OCI-LY3 (cell line): ENCODE measurements around the gene CEBPG.

Experiments used
- H2AFZ ChIP-seq: fragments of 200-600, 300-600 bp; shearing (Covaris generic); 2 replicates; pipeline ENCODE4 v1.6.0; 2014; ENCODE audit warnings: antibody characterized with exemption, low read depth, low read length
- H3K27ac ChIP-seq: fragments of 200-600, 300-600 bp; sonication (generic); 2 replicates; pipeline ENCODE4 v1.5.1; 2014; ENCODE audit warnings: mild to moderate bottlenecking, low read length, moderate library complexity, mixed read lengths
- H3K27me3 ChIP-seq: fragments of 200-600, 300-600 bp; sonication (generic); 2 replicates; pipeline ENCODE4 v1.6.1; 2014; ENCODE audit warnings: low read depth, low read length, mixed read lengths
- H3K36me3 ChIP-seq: fragments of 200-600, 300-600 bp; sonication (generic); replicated peaks from 2 replicates; pipeline ENCODE3; 2014; ENCODE audit warnings: low read depth, low read length, mixed read lengths
- H3K4me1 ChIP-seq: fragments of 300-600, 200-600 bp; sonication (generic); 2 replicates; pipeline ENCODE4 v1.6.1; 2014; ENCODE audit warnings: low read length, mixed read lengths
- H3K4me2 ChIP-seq: fragments of 200-600, 300-600 bp; sonication (generic); 2 replicates; pipeline ENCODE4 v1.6.1; 2014; ENCODE audit warnings: low read length, mixed read lengths
- H3K4me3 ChIP-seq: fragments of 300-600, 200-600 bp; sonication (generic); 2 replicates; pipeline ENCODE4 v1.5.1; 2014; ENCODE audit warnings: antibody characterized with exemption, mild to moderate bottlenecking, low read length, moderate library complexity
- H3K79me2 ChIP-seq: fragments of 300-600, 200-600 bp; shearing (Covaris generic); 2 replicates; pipeline ENCODE4 v1.6.1; 2014; ENCODE audit warnings: mild to moderate bottlenecking, low read length, mixed read lengths
- H3K9ac ChIP-seq: fragments of 300-600, 200-600 bp; shearing (Covaris generic); 2 replicates; pipeline ENCODE4 v1.6.0; 2014; ENCODE audit warnings: mild to moderate bottlenecking, low read length, moderate library complexity
- H3K9me3 ChIP-seq: fragments of 200-600, 300-600 bp; shearing (Covaris generic); 2 replicates; pipeline ENCODE4 v1.6.1; 2014; ENCODE audit warnings: low read length, mixed read lengths; ENCODE audit not compliant: insufficient read depth
- H4K20me1 ChIP-seq: fragments of 200-600, 300-600 bp; sonication (generic); 2 replicates; pipeline ENCODE4 v1.6.1; 2016; ENCODE audit warnings: low read length, mixed read lengths; ENCODE audit not compliant: insufficient read depth
- CTCF ChIP-seq: fragments of 200-600, 300-600 bp; sonication (generic); IDR thresholded peaks from 2 replicates; pipeline ENCODE4 v1.5.1; 2014; ENCODE audit warnings: antibody characterized with exemption, low read length, low read depth
- EZH2phosphoT487 ChIP-seq: fragments of 200-600 bp; shearing (Covaris generic); IDR thresholded peaks from 2 replicates; pipeline ENCODE4 v1.6.1; 2018; ENCODE audit warnings: antibody characterized with exemption, mixed run types, low read depth

CEBPG gene

DNA sequence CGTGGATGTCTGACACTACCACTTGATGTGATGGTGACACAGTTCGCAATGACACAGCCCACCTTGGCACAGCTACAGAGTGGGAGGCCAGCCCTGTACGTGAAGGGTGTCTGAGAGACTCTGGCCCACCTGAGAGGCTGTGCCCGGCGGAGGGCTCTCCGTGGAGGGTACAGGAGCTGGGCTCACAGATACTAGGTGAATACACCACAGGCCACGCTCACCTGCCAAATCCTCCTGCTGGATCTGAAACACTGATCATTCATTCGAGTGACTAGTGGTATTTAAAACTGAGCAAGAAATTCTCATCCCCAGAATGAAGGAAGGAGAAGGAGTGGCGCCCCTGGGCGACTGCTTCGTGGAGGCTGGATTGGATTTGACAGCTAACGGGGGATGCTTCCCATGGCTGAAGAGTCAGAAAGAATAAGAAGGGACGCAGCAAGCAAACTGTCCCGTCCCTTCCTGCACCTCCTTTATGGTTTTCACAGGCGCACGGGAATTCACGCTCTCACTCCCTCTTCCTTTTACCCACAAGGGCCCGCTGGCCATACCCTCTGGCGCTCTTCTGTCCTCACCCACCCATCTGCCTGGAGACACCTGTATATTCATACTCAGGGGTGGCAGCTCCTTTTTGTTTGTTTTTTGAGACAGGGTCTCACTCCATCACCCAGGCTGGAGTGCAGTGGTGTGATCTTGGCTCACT, 25.0 kb downstream of the CEBPG start:
- Histone ChIP-seq H3K27ac (no peak overlapping the region), H3K9ac (no peak overlapping the region), H4K20me1 (no peaks in the 10 kb centered on the region), H3K9me3 (no peaks in the 10 kb centered on the region), H3K4me2 (no peak overlapping the region), H3K27me3 (no peaks in the 10 kb centered on the region), H3K4me3 (no peak overlapping the region), H3K4me1 (no peaks in the 10 kb centered on the region), H2AFZ (no peak overlapping the region), H3K79me2 (no peaks in the 10 kb centered on the region), H3K36me3 (no peaks in the 10 kb centered on the region)
- no peak for TF ChIP-seq EZH2phosphoT487
- TF ChIP-seq CTCF, result no peak

GRCh38 chr19:33399081-33399744, 25.7 kb downstream of the CEBPG start:
- no peak overlapping the region for H3K4me2 ChIP-seq
- H3K79me2 ChIP-seq, result no peaks in the 10 kb centered on the region
- H4K20me1 ChIP-seq, result no peaks in the 10 kb centered on the region
- no peaks in the 10 kb centered on the region for H3K9me3 ChIP-seq
- H3K4me1 ChIP-seq, result peaks cover 6% of the 10 kb centered on the region
- H3K27me3 ChIP-seq, result no peaks in the 10 kb centered on the region
- no peak overlapping the region for H3K9ac ChIP-seq
- H2AFZ ChIP-seq, result no peak overlapping the region
- no peak overlapping the region for H3K27ac ChIP-seq
- TF ChIP-seq CTCF, result no peak
- TF ChIP-seq EZH2phosphoT487, result no peak
- no peak overlapping the region for H3K4me3 ChIP-seq
- no peaks in the 10 kb centered on the region for H3K36me3 ChIP-seq

- Histone ChIP-seq H3K9ac (no peak overlapping the region), H3K4me2 (no peak overlapping the region), H3K27me3 (no peaks in the 10 kb centered on the region), H3K79me2 (no peaks in the 10 kb centered on the region), H4K20me1 (no peaks in the 10 kb centered on the region), H3K4me1 (peaks cover 14% of the 10 kb centered on the region), H3K27ac (no peak overlapping the region), H3K9me3 (no peaks in the 10 kb centered on the region), H2AFZ (no peak overlapping the region), H3K4me3 (no peak overlapping the region), H3K36me3 (no peaks in the 10 kb centered on the region)
- TF ChIP-seq EZH2phosphoT487, result no peak
- TF ChIP-seq CTCF, result no peak
Observed at GRCh38 chr19:33399745-33400681, 26.5 kb downstream of the CEBPG start.
